Lower leg skin (tissue), 3 donors: Measurements from ENCODE around the gene WFS1.

ENCODE experiments used
- CTCF ChIP-seq, 3 donors: fragments of 450-650 bp; IDR thresholded peaks; one replicate each; pipeline ENCODE4 v1.5.1; 2016; ENCODE audit warnings: antibody characterized with exemption in 3 of 3, mild to moderate bottlenecking in 3 of 3, moderate library complexity in 2 of 3
- POLR2A ChIP-seq, 2 donors: fragments of 450-650 bp; IDR thresholded peaks; one replicate each; pipeline ENCODE4 v1.6.1; 2016 to 2017; ENCODE audit warnings: antibody characterized with exemption in 2 of 2, mild to moderate bottlenecking in 1 of 2, moderate library complexity in 1 of 2

GRCh38 chr4:6348408-6348807, 78.8 kb downstream of the WFS1 start:
- TF ChIP-seq POLR2A (IDR thresholded peaks at IDR 0.05): no peak
- TF ChIP-seq CTCF (IDR thresholded peaks at IDR 0.05): no peak
